Measurements from ENCODE around the gene ERC2.

DNA sequence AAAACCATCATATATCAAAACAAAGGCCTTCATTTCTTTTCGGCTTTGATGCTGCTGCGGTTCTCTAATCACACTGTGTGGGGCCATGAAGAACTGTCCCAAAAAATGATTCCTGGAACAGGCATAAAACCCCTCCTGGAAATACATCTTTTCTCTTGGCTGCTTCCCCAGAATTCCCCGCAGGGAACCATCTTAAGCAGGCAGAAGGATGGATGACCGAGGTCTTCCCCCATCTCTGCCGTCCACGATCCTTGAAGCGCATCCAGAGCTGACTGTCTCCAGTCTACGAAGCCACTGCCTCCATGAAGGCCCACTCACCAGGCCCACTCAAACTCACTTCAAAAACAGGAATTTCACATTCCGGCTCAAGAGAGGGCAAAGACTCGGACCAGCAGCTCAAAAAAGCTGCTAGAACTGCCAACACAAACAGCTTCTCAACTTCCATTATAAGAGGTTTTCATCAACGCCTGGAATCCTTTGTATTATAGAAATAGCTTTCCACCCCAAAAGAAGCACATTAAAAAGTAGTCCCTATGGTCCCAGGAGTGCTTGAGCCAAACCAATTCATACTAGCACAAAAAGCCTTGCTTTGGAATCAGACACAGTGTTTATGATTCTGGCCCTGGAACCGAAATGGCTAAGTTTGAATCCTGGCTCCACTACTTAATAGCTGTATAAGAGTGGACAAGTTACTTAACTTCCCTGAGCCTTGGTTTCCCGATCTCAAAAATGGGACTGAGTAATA lies 493.7 kb downstream of the ERC2 start:
- TF ChIP-seq, protein P1, sequence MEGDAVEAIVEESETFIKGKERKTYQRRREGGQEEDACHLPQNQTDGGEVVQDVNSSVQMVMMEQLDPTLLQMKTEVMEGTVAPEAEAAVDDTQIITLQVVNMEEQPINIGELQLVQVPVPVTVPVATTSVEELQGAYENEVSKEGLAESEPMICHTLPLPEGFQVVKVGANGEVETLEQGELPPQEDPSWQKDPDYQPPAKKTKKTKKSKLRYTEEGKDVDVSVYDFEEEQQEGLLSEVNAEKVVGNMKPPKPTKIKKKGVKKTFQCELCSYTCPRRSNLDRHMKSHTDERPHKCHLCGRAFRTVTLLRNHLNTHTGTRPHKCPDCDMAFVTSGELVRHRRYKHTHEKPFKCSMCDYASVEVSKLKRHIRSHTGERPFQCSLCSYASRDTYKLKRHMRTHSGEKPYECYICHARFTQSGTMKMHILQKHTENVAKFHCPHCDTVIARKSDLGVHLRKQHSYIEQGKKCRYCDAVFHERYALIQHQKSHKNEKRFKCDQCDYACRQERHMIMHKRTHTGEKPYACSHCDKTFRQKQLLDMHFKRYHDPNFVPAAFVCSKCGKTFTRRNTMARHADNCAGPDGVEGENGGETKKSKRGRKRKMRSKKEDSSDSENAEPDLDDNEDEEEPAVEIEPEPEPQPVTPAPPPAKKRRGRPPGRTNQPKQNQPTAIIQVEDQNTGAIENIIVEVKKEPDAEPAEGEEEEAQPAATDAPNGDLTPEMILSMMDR (conservative IDR thresholded peaks at IDR 0.05 in 1 of 2, IDR thresholded peaks at IDR 0.05 in 1 of 2; ENCODE audit: low read depth in 1 of 2, low read length in 2 of 2), result no peak
- no peak for TF ChIP-seq EZH2 (IDR thresholded peaks at IDR 0.05; ENCODE audit: low read length, missing control alignments)

Data from fibroblast of lung (primary cell).